ENCODE results near the gene KIAA1958. TPM values are rescaled to one million over a fixed set of nuclear protein-coding genes. Genes with fewer than 3 reads are reported as not detected.

The KIAA1958 gene
- total and polyA plus RNA-seq, 2 experiments from 2014 or later: 9.4 to 41.7 TPM

- 0 out of 2 replicates have a peak, but pooled peaks cover 4% of the 10 kb centered on the region for H3K36me3 ChIP-seq (ENCODE audit: insufficient read depth)
- peaks cover 39% of the 10 kb centered on the region for H3K4me1 Mint-ChIP-seq
Observed at GRCh38 chr9:112494153-112494552, 7.5 kb downstream of the KIAA1958 start.

More at GRCh38 chr9:112494153-112494552, 7.5 kb downstream of the KIAA1958 start:
- no peak for DNase-seq (ENCODE audit: low spot score)
- peaks cover 24% of the 10 kb centered on the region for H3K9me3 Mint-ChIP-seq
- no peak overlapping the region for H3K4me3 Mint-ChIP-seq
- Histone ChIP-seq H3K9me2 (ENCODE audit: insufficient read depth) (no peaks in the 10 kb centered on the region), H3F3A (replicated peaks; ENCODE audit: low read depth) (no peaks in the 10 kb centered on the region), H3K79me2 (replicated peaks; ENCODE audit: insufficient read depth) (peaks cover 100% of the 10 kb centered on the region), H3K27ac (ENCODE audit: low read depth) (no peak overlapping the region), H3K4me2 (no peak overlapping the region), H3K4me1 (ENCODE audit: insufficient read depth) (peaks cover 40% of the 10 kb centered on the region), H4K20me1 (replicated peaks; ENCODE audit: insufficient read depth) (peaks cover 18% of the 10 kb centered on the region), H3K27me3 (ENCODE audit: insufficient read depth) (no peaks in the 10 kb centered on the region), H3K4me3 (no peak overlapping the region), H2AFZ (no peak overlapping the region)
- H3K27ac Mint-ChIP-seq: no peak overlapping the region
- TF ChIP-seq STAT1 (IDR thresholded peaks at IDR 0.05; ENCODE audit: unreplicated experiment) (no peak), ZNF114 (CRISPR knock-in tag; IDR thresholded peaks at IDR 0.05) (no peak), NANOG (IDR thresholded peaks at IDR 0.05; ENCODE audit: borderline replicate concordance) (no peak), ETS1 (IDR thresholded peaks at IDR 0.05) (no peak), EZH2phosphoT487 (IDR thresholded peaks at IDR 0.05; ENCODE audit: unreplicated experiment) (no peak), POLR2AphosphoS5 (IDR thresholded peaks at IDR 0.05; ENCODE audit: low read depth) (no peak), EZH2 (IDR thresholded peaks at IDR 0.05; ENCODE audit: low read depth, unreplicated experiment) (no peak), JUNB (IDR thresholded peaks at IDR 0.05; ENCODE audit: unreplicated experiment) (no peak), ZNF331 (CRISPR knock-in tag; IDR thresholded peaks at IDR 0.05; ENCODE audit: low read depth) (no peak), CTCF (conservative IDR thresholded peaks at IDR 0.05; ENCODE audit: low read depth in 2 of 2) (no peak), ZNF462 (CRISPR knock-in tag; IDR thresholded peaks at IDR 0.05) (no peak), REST (IDR thresholded peaks at IDR 0.05; ENCODE audit: unreplicated experiment) (no peak), CREB1 (CRISPR knock-in tag; IDR thresholded peaks at IDR 0.05; ENCODE audit: low read depth) (no peak)
- no peak for ATAC-seq
- H3K27me3 Mint-ChIP-seq (ENCODE audit: insufficient read depth, low read depth, poor library complexity): peaks cover 2% of the 10 kb centered on the region
- peaks cover 43% of the 10 kb centered on the region for H3K36me3 Mint-ChIP-seq (ENCODE audit: low read depth)
